ENCODE measurements around the gene BTBD9. TPM values are rescaled to one million over a fixed set of nuclear protein-coding genes. Genes with fewer than 3 reads are reported as not detected.

Gene BTBD9
- total and polyA plus RNA-seq, 2 of the 13 experiments (the other 11 are each of a cell fraction or from before 2014, with no cell fraction given), result 1.2 to 3.0 TPM

GRCh38 chr6:38525888-38526287 is 113.8 kb downstream of the BTBD9 start:
- ATAC-seq (no peak), DNase-seq (ENCODE audit: low spot score) (no peak), FAIRE-seq (no peak)
- Histone ChIP-seq H3K4me1 (ENCODE audit: insufficient read depth, low read length) (no peaks in the 10 kb centered on the region), H3K36me3 (replicated peaks in 1 of 2; ENCODE audit: control insufficient read depth in 1 of 2, insufficient read depth in 2 of 2, low read length in 2 of 2) (no peaks in the 10 kb centered on the region), H2AFZ (ENCODE audit: low read length) (no peak overlapping the region), H3K4me2 (ENCODE audit: low read depth, low read length) (no peak overlapping the region), H4K20me1 (ENCODE audit: insufficient read depth, low read length) (no peaks in the 10 kb centered on the region), H3K27me3 (ENCODE audit: control insufficient read depth in 1 of 2, insufficient read depth in 2 of 2, low read length in 2 of 2) (no peaks in the 10 kb centered on the region), H3K79me2 (ENCODE audit: insufficient read depth, low read length) (no peaks in the 10 kb centered on the region), H3K4me3 (replicated peaks in 1 of 3; ENCODE audit: insufficient read depth in 1 of 3, low read depth in 2 of 3, low read length in 3 of 3) (no peak overlapping the region), H3K27ac (ENCODE audit: extremely low read length, insufficient read depth, low read length) (no peak overlapping the region), H3K9ac (ENCODE audit: insufficient read depth, low read depth, low read length) (no peak overlapping the region), H3K9me3 (ENCODE audit: low read length) (peaks cover 9% of the 10 kb centered on the region)
- WGBS (ENCODE audit: low lambda C conversion rate), result 91% methylated on average over 2 of the region's 2 CpGs
- BruUV-seq (replicated peaks), result no TSS peak
- intact Hi-C loops (cut with micrococcal nuclease; ENCODE audit: unreplicated experiment), result no loop called here
- ChIA-PET CTCF (ENCODE audit: low intra/inter-chr PET ratio, low total read pairs) (no interaction called here), POLR2A (no interaction called here)
- in situ Hi-C loops (cut with HindIII; ENCODE audit: extremely low pct_ligation_motif_present, low pct_unique_long_range_greater_than_20kb), result no loop called here
- no peak for TF ChIP-seq FOXA3 (CRISPR knock-in tag; IDR thresholded peaks at IDR 0.05)
- no peak for TF ChIP-seq TEAD3 (CRISPR knock-in tag; optimal IDR thresholded peaks at IDR 0.05; ENCODE audit: borderline replicate concordance)
- no peak for TF ChIP-seq CHD2 (IDR thresholded peaks at IDR 0.05; ENCODE audit: low read depth, low read length)
- TF ChIP-seq TOPORS (CRISPR knock-in tag; IDR thresholded peaks at IDR 0.05), result no peak
- TF ChIP-seq SRF (IDR thresholded peaks at IDR 0.05; ENCODE audit: low read depth, low read length), result no peak
- TF ChIP-seq, protein P1, sequence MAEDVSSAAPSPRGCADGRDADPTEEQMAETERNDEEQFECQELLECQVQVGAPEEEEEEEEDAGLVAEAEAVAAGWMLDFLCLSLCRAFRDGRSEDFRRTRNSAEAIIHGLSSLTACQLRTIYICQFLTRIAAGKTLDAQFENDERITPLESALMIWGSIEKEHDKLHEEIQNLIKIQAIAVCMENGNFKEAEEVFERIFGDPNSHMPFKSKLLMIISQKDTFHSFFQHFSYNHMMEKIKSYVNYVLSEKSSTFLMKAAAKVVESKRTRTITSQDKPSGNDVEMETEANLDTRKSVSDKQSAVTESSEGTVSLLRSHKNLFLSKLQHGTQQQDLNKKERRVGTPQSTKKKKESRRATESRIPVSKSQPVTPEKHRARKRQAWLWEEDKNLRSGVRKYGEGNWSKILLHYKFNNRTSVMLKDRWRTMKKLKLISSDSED (CRISPR knock-in tag; IDR thresholded peaks at IDR 0.05), result no peak
- TF ChIP-seq, protein P2, sequence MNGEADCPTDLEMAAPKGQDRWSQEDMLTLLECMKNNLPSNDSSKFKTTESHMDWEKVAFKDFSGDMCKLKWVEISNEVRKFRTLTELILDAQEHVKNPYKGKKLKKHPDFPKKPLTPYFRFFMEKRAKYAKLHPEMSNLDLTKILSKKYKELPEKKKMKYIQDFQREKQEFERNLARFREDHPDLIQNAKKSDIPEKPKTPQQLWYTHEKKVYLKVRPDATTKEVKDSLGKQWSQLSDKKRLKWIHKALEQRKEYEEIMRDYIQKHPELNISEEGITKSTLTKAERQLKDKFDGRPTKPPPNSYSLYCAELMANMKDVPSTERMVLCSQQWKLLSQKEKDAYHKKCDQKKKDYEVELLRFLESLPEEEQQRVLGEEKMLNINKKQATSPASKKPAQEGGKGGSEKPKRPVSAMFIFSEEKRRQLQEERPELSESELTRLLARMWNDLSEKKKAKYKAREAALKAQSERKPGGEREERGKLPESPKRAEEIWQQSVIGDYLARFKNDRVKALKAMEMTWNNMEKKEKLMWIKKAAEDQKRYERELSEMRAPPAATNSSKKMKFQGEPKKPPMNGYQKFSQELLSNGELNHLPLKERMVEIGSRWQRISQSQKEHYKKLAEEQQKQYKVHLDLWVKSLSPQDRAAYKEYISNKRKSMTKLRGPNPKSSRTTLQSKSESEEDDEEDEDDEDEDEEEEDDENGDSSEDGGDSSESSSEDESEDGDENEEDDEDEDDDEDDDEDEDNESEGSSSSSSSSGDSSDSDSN (CRISPR knock-in tag; IDR thresholded peaks at IDR 0.05), result no peak
- TF ChIP-seq ZHX1 (CRISPR knock-in tag; IDR thresholded peaks at IDR 0.05; ENCODE audit: low read depth), result no peak
- no peak for TF ChIP-seq AGO2 (optimal IDR thresholded peaks at IDR 0.05; ENCODE audit: low read depth, low read length)
- no peak for TF ChIP-seq REST (IDR thresholded peaks at IDR 0.05; ENCODE audit: borderline replicate concordance in 1 of 2, low read depth in 1 of 2, low read length in 2 of 2)
- TF ChIP-seq SOX6 (IDR thresholded peaks at IDR 0.05), result no peak
- no peak for TF ChIP-seq SOX6 (CRISPR knock-in tag; IDR thresholded peaks at IDR 0.05)
- TF ChIP-seq ZNF776 (CRISPR knock-in tag; IDR thresholded peaks at IDR 0.05), result no peak
- TF ChIP-seq MEIS1 (CRISPR knock-in tag; IDR thresholded peaks at IDR 0.05; ENCODE audit: borderline replicate concordance), result no peak
- TF ChIP-seq CHD4 (IDR thresholded peaks at IDR 0.05; ENCODE audit: borderline replicate concordance, low read length), result no peak
- TF ChIP-seq RARA (CRISPR knock-in tag; IDR thresholded peaks at IDR 0.05), result no peak
- no peak for TF ChIP-seq ZNF780A (CRISPR knock-in tag; IDR thresholded peaks at IDR 0.05)
